Head of caudate nucleus (tissue), 42 donors: ENCODE measurements around the gene MRPL20.
"Not testable (repeated sequence)": the region's sequence is repeated elsewhere in the genome, so short reads cannot be mapped to it uniquely, and the experiment has no call there.

Experiments
- DNase-seq, 42 donors: peaks; one replicate each; pipeline versions ENCODE4 v3.0.0 to v3.0.0-alpha.2; 2020 to 2021; ENCODE audit warnings: mixed read lengths in 7 of 42
- intact Hi-C: fragments of 100-400 bp; cut with DNase I; formaldehyde crosslinking; loops from one replicate; pipeline ENCODE4 v1.15.0; 2022

The MRPL20 gene

DNA sequence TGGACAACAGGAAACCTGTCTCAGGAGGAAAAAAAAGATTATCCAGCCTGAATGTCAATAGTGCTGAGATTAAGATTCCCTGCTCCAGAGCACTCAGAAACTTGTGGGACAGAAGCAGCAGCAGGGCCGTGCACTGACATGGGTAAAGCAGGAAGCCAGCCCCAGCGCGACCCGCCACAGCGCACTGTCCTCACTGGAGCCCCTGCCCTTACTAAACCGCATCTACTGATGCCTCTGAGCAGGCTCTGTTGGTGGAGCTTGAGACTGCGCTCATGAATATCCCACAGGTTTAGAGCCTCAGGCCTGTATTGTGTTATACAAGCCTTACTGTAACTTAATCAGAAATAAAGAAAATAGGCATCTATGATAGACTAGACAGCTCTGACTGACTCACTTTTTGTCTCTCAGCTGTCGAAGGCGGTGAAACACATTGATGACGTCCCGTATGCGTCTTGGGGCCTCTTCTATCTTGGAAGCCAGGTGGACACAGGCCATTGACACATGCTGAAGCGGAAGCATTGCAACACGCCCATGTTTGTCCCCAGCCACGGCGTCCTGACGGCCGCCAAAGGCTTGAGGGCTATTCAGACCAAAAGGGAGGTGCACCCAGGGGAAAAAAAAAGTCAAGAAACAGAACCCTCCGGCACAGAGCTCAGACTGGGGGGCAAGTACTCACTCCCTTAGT, 9.1 kb downstream of the MRPL20 start:
- DNase-seq, result no peak
- intact Hi-C loops, result loop anchor here (10.0 kb wide), 1 partner anchor 47 kb away; the partner anchor contains the start of gene ATAD3C

DNA sequence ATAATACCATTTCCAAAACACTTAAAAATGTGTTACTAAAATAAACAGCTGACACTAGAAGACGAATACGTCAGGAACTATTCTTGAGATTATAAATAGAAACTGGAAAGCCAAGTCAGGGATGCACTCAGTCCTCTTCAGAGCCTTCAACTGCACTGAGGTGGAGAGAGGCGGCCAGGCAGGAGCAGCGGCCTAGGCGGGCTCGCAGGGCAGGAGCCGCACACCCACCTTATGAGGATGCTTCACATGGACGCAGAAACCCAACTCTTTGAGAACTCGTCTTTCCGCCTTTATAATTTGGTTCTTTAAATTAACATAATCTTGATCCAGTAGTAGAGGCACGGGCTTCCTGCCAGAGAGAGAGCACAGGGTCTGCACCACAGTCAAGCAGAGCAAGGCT, 11.9 kb downstream of the MRPL20 start:
- no peak for DNase-seq
- intact Hi-C loops, result loop anchor here (10.0 kb wide), 1 partner anchor 50 kb away; the partner anchor contains the start of gene ATAD3C

DNA sequence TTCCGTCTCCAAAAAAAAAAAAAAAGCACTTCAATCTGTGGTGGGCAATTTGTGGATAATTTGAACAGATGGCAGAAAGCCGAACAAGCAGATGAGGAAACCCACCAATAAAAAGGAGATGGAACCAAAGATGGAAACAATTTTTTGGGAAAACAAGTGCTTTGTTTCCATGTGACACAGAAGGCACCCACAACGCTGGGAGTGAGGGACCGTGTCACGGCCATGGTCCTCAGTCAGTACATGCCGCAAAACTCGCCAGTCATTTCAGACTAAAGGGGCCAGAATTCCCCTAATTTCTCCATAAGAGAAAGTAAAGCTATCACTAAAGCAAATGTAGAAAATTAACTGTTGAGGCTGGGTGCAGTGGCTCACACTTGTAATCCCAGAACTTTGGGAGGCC, 13.0 kb downstream of the MRPL20 start:
- intact Hi-C loops, result loop anchor here (10.0 kb wide), 1 partner anchor 51 kb away; the partner anchor contains the start of gene ATAD3C
- DNase-seq, result no peak

GRCh38 chr1:1393428-1393827, 13.7 kb downstream of the MRPL20 start:
- DNase-seq, result no peak
- intact Hi-C loops, result loop anchor here (10.0 kb wide), 1 partner anchor 51 kb away; the partner anchor contains the start of gene ATAD3C

- intact Hi-C loops, result loop anchor here (10.0 kb wide), 1 partner anchor 52 kb away; the partner anchor contains the start of gene ATAD3C
- DNase-seq, result no peak
Measured at GRCh38 chr1:1393014-1393413, 14.1 kb downstream of the MRPL20 start.

DNA sequence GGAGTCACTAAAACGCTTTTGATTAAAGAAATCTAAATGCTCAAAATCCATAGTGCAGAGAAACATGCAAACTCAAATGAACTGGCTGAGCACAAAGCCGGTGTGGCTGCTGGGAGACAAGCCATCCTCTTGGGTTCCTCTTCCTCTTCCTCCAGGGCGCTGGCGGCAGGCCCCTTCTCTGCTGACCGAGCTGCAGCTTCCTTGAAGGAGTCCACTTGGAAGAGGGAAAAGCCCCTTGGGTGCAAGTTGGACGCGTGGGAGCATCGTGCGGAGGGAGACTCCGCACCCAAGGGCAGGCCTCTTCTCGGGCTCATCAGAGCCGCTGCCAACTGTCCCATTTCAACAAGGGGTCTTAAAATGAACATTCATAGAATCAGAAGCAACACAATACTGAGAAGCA, 15.9 kb downstream of the MRPL20 start:
- peak in 1 of 42 donors; percentile 21 for DNase-seq
- intact Hi-C loops, result loop anchor here (10.0 kb wide), 1 partner anchor 54 kb away; the partner anchor contains the start of gene ATAD3C

DNA sequence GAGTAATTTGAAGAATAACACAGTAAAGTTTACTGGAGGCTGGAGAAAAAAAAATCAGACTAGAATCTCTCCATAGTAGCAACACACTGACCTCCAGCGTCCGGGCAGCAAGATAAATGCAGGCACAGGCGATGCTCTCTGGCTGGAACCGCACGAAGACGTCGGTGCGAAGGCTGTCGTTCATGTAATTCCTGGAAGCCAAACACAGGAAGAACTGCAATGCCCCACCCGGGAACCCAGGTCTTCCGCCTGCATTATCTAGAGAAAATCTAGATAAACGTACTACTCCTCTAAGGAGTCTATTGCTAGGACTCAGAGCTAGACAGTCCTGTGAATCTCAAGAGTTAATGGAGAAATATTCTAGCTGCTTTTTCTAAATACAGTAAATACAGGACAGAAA, 16.4 kb downstream of the MRPL20 start:
- intact Hi-C loops, result loop anchor here (10.0 kb wide), 1 partner anchor 54 kb away; the partner anchor contains the start of gene ATAD3C
- DNase-seq, result peak in 1 of 42 donors; percentile 28

DNA sequence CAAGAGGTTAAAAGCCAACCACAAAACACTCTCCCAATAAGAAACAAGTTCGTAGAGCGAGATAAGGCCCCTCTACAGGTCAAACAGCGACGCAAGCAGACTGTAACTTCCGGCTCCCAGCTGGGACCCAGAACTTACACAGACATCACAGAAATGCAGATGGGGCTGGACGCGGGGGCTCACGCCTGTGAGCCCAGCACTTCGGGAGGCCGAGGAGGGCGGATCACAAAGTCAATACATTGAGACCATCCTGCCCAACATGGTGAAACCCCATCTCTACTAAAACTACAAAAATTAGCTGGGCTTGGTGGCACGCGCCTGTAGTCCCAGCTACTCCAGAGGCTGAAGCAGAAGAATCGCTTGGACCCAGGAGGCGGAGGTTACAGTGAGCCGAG, 19.0 kb downstream of the MRPL20 start:
- intact Hi-C loops, result no loop called here
- DNase-seq, result no peak

DNA sequence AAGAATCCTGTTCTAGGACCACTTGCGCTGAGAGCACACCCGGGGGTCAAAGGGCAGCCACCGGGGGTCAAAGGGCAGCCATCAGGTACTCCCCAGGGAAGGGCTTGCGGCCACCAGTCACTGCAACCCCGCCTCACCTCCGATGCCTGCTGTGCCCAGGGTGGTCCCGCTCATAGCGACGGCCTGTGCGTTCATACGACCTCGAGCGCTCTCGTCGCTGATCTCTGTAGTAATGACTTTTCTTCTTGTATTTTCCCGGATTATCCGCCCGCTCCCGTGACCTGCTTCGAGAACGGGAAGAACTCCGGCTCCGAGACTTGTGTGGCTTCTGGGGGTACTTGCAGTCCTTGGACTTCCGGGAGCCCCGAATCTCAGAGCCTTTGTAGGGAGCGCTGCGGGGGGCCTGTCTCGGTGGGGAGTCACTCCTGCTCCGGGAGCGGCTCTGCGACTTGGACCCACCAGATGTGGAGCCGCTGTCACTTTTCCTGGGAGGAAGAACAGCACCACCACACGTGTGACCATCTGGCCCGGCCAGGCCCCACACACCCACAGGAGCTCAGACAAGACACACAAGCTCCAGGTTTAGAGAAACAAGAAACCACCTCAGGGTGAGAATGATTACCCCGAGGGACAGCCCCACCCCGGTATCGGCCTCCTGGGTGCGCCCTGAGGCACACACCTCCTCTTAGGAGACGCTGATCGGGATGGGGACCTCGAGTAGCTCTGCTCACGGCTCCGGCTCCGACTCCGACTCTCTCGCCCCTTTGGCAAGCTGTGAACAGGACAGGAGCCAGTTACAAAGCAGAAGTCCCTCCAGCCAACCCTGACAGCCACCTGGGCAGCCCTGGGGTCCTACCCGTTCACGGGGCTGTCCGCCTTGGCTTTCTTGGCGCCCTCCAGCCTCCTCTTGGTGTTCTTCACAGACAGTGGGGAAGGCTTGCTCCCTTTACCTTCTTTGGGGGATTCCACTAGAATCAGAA, 19.7 kb downstream of the MRPL20 start:
- intact Hi-C loops, result no loop called here
- no peak for DNase-seq

- DNase-seq, result no peak
- intact Hi-C loops, result no loop called here
Measured at GRCh38 chr1:1385931-1386330, 21.2 kb downstream of the MRPL20 start.

DNA sequence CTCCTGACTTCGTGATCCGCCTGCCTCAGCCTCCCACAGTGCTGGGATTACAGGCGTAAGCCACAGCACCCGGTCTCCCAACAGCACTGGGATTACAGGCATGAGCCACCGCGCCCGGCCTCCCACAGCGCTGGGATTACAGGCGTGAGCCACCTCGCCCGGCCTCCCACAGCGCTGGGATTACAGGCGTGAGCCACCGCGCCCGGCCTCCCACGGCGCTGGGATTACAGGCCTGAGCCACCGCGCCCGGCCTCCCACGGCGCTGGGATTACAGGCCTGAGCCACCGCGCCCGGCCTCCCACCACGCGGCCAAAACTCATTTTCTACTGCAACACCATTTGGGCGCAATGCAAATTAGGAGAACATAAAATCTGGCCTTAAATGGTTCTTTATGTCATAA, 21.8 kb downstream of the MRPL20 start:
- DNase-seq, intact Hi-C loops: not testable (repeated sequence)

GRCh38 chr1:1381294-1381693, 25.8 kb downstream of the MRPL20 start:
- no peak for DNase-seq
- intact Hi-C loops, result no loop called here

- intact Hi-C loops, result no loop called here
- no peak for DNase-seq
Measured at GRCh38 chr1:1380860-1381259, 26.2 kb downstream of the MRPL20 start.

DNA sequence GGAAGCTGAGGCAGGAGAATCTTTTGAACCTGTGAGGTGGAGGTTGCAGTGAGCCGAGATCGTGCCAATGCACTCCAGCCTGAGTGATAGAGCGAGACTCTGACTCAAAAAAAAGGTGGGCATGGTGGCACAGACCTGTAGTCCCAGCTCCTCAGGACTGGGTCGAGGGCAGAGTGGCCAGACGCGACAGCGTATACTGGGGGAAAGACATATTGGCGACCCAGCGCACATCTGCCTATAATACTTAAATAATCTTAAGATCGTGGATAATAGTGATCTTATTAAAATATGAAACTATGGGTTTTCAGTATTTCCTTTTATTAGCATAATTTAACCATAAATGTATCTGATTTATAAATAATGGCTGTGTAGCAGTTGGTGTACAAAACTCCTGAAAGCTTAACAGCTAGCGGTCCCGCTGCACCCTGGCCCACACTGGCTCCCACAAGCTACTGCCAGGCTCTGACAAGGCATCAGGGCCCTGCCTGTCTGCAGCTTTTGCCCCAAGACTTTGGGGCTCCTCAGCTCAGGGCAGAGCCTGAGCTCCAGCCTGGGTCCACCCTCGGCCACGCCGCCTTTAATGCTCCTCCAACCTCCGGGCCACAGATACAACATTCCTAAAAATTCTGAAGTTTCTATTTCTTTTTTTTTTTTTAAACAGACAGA, 29.4 kb downstream of the MRPL20 start:
- intact Hi-C loops, result no loop called here

DNA sequence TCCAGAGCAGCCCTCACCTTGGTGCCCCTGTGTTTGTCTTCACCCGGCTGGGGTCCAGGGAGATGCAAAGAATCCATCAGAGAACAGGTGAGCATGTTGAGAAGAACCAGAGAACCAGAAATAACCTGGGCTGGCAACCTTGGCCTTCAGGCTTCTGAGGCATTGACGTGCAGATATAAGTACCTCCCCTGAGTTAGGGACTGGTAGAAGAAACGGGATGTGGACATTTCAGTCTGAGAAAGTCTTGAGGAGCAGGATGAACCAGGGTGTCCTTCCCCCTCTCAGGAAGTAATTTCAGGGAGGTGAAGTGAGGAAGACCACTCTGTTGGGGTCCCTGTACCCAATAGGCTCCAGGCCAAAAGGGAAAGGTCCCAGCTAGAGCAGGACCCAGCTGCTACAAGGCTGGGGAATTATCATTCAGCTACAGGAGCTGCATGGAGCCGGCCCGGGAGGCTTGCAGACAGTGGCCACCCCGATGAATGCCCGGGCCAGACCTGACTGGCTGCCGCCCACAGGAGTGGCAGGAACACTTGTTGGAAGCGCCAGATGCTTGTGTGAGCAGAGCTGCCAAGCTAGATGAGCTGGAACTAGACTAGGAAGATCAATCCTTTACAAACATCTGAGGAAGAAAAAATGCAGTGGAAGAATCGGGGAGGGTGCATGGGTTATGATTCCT, 30.4 kb downstream of the MRPL20 start:
- intact Hi-C loops, result no loop called here
- DNase-seq, result no peak

More for the DNA sequence above, 29.4 kb downstream of the MRPL20 start:
- DNase-seq, result no peak

DNA sequence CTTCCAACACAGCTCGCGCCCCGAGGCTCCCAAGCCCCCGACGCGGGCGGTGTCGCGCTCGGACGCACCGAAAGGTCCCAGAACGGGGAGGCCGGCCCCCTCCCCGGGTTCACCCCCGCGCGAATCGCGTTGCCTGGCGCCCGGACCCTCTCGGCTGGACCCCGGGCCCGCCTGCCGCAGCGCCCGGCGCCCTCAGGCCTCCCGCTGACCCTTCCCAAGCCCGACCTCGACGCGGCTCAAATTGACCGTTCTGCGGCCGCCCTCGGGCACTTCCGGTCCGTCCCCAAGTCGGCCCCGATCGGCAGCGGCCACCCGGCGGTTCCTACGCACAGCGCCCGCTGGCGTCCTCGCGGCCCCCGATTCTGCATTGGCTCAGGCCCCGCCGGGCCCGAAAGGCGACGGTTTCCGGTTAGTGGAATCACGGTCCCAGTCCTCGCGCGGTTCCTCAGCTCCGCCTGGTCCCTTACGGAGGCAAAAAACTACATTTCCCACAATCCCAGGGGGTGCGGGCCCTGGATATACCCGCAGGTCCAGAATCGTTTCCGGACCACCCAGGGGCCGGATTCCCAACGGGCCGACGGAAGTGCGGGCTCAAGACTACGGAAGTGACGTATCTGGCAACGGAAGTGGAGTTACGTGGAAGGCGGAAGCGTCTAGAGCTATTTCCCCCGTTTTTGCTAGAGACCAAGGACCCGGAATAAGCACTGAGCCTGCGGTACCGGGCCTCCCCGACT, 32.0 kb downstream of the MRPL20 start, which contains the start of gene AURKAIP1:
TSS of gene AURKAIP1 (minus strand) at position 279 of the 734 bp plus-strand sequence. CDS start 451 bp downstream, outside the sequence.
- intact Hi-C loops, result no loop called here
- peak; percentile 96 to 100 (median 99) for DNase-seq

DNA sequence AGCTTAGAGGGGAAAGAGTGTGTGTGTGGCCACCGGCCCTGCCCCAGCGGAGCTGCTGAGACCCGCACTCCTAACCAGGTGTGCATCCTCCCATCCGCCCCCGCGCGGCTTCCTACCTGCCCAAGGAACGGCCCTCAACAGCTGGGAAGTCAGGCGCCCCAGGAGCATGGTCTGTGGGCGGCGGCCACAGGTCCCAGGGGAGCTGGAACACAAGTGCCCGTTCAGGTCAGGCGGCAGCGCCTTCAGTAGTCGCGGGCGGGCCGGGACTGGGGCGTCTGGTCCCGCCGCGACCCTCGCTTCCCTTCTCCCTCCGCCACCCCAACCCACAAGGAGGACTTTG, 32.5 kb downstream of the MRPL20 start:
- intact Hi-C loops, result no loop called here
- DNase-seq, result no peak
